PFSK-1 (cell line): Measurements from ENCODE around the gene FBXL7.

Source experiments
- FOXP2 ChIP-seq: optimal IDR thresholded peaks from 2 replicates; pipeline ENCODE3; 2011; ENCODE audit warnings: borderline replicate concordance, control low read depth, inconsistent platforms; ENCODE audit not compliant: insufficient read depth; ENCODE audit errors: extremely low read length, extremely low read depth
- POLR2AphosphoS5 ChIP-seq: IDR thresholded peaks from 2 replicates; pipeline ENCODE4 v1.6.1; 2012; ENCODE audit warnings: low read depth, mild to moderate bottlenecking, control low read depth, low read length, moderate library complexity
- REST ChIP-seq, 2 experiments: IDR thresholded peaks; 2 replicates each; pipeline versions ENCODE4 v1.6.1 to v1.8.0; 2011 to 2012; ENCODE audit warnings: low read depth in 2 of 2, low read length in 2 of 2, control low read depth in 1 of 2, inconsistent platforms in 1 of 2, mild to moderate bottlenecking in 1 of 2, moderate library complexity in 1 of 2; ENCODE audit not compliant: insufficient read depth in 1 of 2
- SIN3A ChIP-seq: IDR thresholded peaks from 2 replicates; pipeline ENCODE4 v1.6.1; 2012; ENCODE audit warnings: mild to moderate bottlenecking, low read length, moderate library complexity, borderline replicate concordance; ENCODE audit not compliant: insufficient read depth
- TAF1 ChIP-seq: IDR thresholded peaks from 2 replicates; pipeline ENCODE4 v1.6.1; 2012; ENCODE audit warnings: low read length, control low read depth, borderline replicate concordance; ENCODE audit not compliant: insufficient read depth

The FBXL7 gene

DNA sequence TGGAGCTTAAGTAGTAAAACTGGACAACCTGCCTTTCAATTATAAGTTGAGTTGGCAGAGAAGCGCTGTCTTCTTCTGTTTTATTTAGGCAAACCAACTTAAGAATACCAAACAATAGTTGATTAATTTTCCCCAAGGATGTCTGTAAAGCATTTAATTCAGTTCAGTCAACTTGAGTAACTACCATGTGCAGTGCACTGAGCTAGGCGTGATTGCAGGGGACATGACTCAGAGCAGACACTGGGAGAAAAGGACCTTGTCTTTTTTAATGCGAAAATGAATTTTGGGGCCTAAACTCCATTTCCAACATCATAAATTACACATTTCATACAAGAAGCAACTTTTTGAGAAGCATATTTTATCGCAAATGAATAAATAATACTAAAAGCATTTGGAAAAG lies 66.3 kb downstream of the FBXL7 start:
- TF ChIP-seq SIN3A (no peak), FOXP2 (no peak), TAF1 (no peak), REST (IDR thresholded peaks at IDR 0.05; ENCODE audit: insufficient read depth in 1 of 2, low read depth in 2 of 2, low read length in 2 of 2) (no peak), POLR2AphosphoS5 (no peak)

DNA sequence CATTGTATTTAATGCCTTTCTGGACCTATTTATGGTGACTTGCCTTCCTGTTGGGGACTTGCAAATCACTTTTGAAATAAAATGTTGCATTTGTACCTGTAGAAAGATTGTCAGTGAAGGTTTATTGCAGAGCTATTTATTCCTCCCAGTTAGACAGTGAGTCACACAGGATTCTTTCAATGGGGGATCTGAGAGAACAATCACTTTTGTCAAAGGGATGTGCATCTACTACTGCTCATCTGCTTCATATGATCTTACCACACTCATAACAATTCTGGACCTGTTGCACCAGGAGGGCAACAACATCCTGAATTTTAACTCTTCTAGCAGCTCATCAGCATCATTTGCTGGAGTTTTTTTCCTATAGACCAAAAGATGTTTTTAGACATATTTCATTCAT lies 66.8 kb downstream of the FBXL7 start:
- TF ChIP-seq FOXP2 (no peak), POLR2AphosphoS5 (no peak), REST (IDR thresholded peaks at IDR 0.05; ENCODE audit: insufficient read depth in 1 of 2, low read depth in 2 of 2, low read length in 2 of 2) (no peak), SIN3A (no peak), TAF1 (no peak)

DNA sequence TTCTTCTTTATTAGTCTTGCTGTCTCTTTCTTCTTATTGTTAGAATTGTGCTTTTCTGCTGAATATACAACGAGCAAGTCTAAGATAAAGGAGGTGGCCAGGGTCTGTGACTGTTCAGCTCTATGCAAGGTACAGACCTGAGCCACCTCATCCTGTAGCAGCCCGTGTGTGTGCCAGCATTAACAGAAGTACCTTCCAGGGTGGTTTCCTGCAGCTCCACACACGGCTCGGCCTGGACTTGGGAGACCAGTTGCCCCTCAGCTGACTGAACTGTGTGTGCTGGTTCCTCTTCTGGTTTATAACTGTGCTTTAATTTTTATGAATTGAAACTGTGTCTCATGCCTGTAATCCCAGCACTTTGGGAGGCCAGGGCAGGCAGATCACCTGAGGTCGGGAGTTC lies 70.5 kb downstream of the FBXL7 start:
- TF ChIP-seq TAF1 (no peak), POLR2AphosphoS5 (no peak), FOXP2 (no peak)

- TF ChIP-seq TAF1 (no peak), REST (IDR thresholded peaks at IDR 0.05; ENCODE audit: insufficient read depth in 1 of 2, low read depth in 2 of 2, low read length in 2 of 2) (no peak), SIN3A (no peak), POLR2AphosphoS5 (no peak), FOXP2 (no peak)
These were observed 71.1 kb downstream of the FBXL7 start for GRCh38 chr5:15571081-15571480.

- TF ChIP-seq FOXP2 (no peak), REST (IDR thresholded peaks at IDR 0.05; ENCODE audit: insufficient read depth in 1 of 2, low read depth in 2 of 2, low read length in 2 of 2) (no peak), POLR2AphosphoS5 (no peak), TAF1 (no peak), SIN3A (no peak)
These were observed 71.6 kb downstream of the FBXL7 start for GRCh38 chr5:15571618-15572017.
